ENCODE measurements around the gene TFAP2A. TPM values are rescaled to one million over a fixed set of nuclear protein-coding genes. Genes with fewer than 3 reads are reported as not detected.

The TFAP2A gene
- total and polyA plus RNA-seq, 2 donors from 2014 or later, result 10.1 to 16.2 TPM

GRCh38 chr6:10404799-10405512 is 9.9 kb downstream of the TFAP2A start:
- Histone ChIP-seq H3K27ac (ENCODE audit: low read depth in 2 of 2, low read length in 2 of 2) (peak overlapping the region; percentile 36 to 68), H3K27me3 (ENCODE audit: control insufficient read depth, insufficient read depth, low read length) (peaks cover 52% of the 10 kb centered on the region), H3K9ac (ENCODE audit: low read length in 3 of 3) (peak overlapping the region in 2 of 3 donors; percentile 17 to 51), H3K9me3 (ENCODE audit: control insufficient read depth in 2 of 3, insufficient read depth in 1 of 3, low read length in 3 of 3) (peaks cover 0 to 5% (median 0%) of the 10 kb centered on the region in 3 donors), H3K36me3 (ENCODE audit: control insufficient read depth in 2 of 3, insufficient read depth in 3 of 3, low read length in 3 of 3) (peaks cover 0 to 3% (median 0%) of the 10 kb centered on the region in 3 donors), H3K4me1 (ENCODE audit: control insufficient read depth in 2 of 3, insufficient read depth in 2 of 3, low read depth in 1 of 3, low read length in 3 of 3) (peaks cover 4 to 8% (median 4%) of the 10 kb centered on the region in 3 donors), H3K4me3 (ENCODE audit: low read length in 3 of 3) (peak overlapping the region; percentile 32 to 63 (median 54))
- no peak for DNase-seq
- intact Hi-C loops (cut with DNase I), result no loop called here
- FAIRE-seq, result no peak
- no peak for TF ChIP-seq CTCF (IDR thresholded peaks at IDR 0.05; ENCODE audit: borderline replicate concordance, extremely low read depth, insufficient read depth)

- peak overlapping the region; percentile 53 to 86 (median 82) for H3K4me3 ChIP-seq (ENCODE audit: low read length in 3 of 3)
- peak; percentile 51 for TF ChIP-seq CTCF (IDR thresholded peaks at IDR 0.05; ENCODE audit: borderline replicate concordance, extremely low read depth, insufficient read depth)
- H3K9me3 ChIP-seq (ENCODE audit: control insufficient read depth in 2 of 3, insufficient read depth in 1 of 3, low read length in 3 of 3), result no peaks in the 10 kb centered on the region
- peak; percentile 95 to 98 (median 97) for DNase-seq
- peaks cover 50% of the 10 kb centered on the region for H3K27me3 ChIP-seq (ENCODE audit: control insufficient read depth, insufficient read depth, low read length)
- intact Hi-C loops (cut with DNase I), result no loop called here
- peak overlapping the region; percentile 36 to 68 for H3K27ac ChIP-seq (ENCODE audit: low read depth in 2 of 2, low read length in 2 of 2)
- FAIRE-seq, result no peak
- H3K4me1 ChIP-seq (ENCODE audit: control insufficient read depth in 2 of 3, insufficient read depth in 2 of 3, low read depth in 1 of 3, low read length in 3 of 3), result peaks cover 4 to 8% (median 4%) of the 10 kb centered on the region in 3 donors
- H3K9ac ChIP-seq (ENCODE audit: low read length in 3 of 3), result peak overlapping the region in 2 of 3 donors; percentile 71 to 72
- H3K36me3 ChIP-seq (ENCODE audit: control insufficient read depth in 2 of 3, insufficient read depth in 3 of 3, low read length in 3 of 3), result peaks cover 0 to 3% (median 0%) of the 10 kb centered on the region in 3 donors
Observed at GRCh38 chr6:10404107-10404798, 10.6 kb downstream of the TFAP2A start.

GRCh38 chr6:10403385-10404106 is 11.3 kb downstream of the TFAP2A start:
- H3K4me3 ChIP-seq (ENCODE audit: low read length in 3 of 3), result peak overlapping the region; percentile 53 to 86 (median 82)
- no peak overlapping the region for H3K27ac ChIP-seq (ENCODE audit: low read depth in 2 of 2, low read length in 2 of 2)

More at GRCh38 chr6:10403385-10404106, 11.3 kb downstream of the TFAP2A start:
- H3K4me1 ChIP-seq (ENCODE audit: control insufficient read depth in 2 of 3, insufficient read depth in 2 of 3, low read depth in 1 of 3, low read length in 3 of 3), result peaks cover 4 to 8% (median 4%) of the 10 kb centered on the region in 3 donors
- intact Hi-C loops (cut with DNase I), result no loop called here
- FAIRE-seq, result no peak
- no peaks in the 10 kb centered on the region for H3K9me3 ChIP-seq (ENCODE audit: control insufficient read depth in 2 of 3, insufficient read depth in 1 of 3, low read length in 3 of 3)
- H3K36me3 ChIP-seq (ENCODE audit: control insufficient read depth in 2 of 3, insufficient read depth in 3 of 3, low read length in 3 of 3), result peaks cover 0 to 3% (median 0%) of the 10 kb centered on the region in 3 donors
- TF ChIP-seq CTCF (IDR thresholded peaks at IDR 0.05; ENCODE audit: borderline replicate concordance, extremely low read depth, insufficient read depth), result no peak
- peaks cover 47% of the 10 kb centered on the region for H3K27me3 ChIP-seq (ENCODE audit: control insufficient read depth, insufficient read depth, low read length)
- DNase-seq, result no peak
- H3K9ac ChIP-seq (ENCODE audit: low read length in 3 of 3), result peak overlapping the region in 2 of 3 donors; percentile 71 to 72

All from kidney (tissue), 14 donors.